ENCODE data around the gene GAL. TPM values are rescaled to one million over a fixed set of nuclear protein-coding genes. Genes with fewer than 3 reads are reported as not detected.

Gene GAL
- polyA plus RNA-seq, 2 donors, result 0.12 to 0.46 TPM

DNA sequence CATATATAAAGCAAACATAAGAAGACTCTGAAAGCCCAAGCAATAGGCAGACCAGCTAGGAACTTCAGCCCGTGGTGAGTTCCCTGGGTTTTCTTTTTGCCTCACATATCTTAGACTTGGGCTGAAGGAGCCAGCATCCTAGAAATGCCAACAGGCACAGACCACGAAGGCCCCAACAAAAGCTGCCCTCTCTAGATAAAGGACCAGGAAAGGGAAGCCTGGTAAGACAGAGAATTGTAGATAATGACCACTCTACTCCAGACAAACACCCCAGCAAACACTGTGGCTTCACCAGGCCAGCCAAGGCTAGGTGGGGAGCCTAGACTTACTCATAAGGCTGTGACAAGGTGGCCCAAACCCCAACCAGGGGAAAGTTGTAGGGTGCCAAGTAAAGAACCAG lies 11.2 kb downstream of the GAL start:
- 45 to 65% methylated on average over 2 of the region's 2 CpGs for WGBS, 2 donors
- H3K27ac ChIP-seq (ENCODE audit: low read depth in 2 of 2, low read length in 1 of 2), result no peak overlapping the region
- no peaks in the 10 kb centered on the region for H3K4me1 ChIP-seq (ENCODE audit: control insufficient read depth in 2 of 2, insufficient read depth in 2 of 2, low read length in 1 of 2)
- H3K36me3 ChIP-seq (ENCODE audit: control insufficient read depth in 2 of 2, insufficient read depth in 2 of 2, low read length in 1 of 2), result no peaks in the 10 kb centered on the region
- H3K4me3 ChIP-seq (ENCODE audit: low read depth in 1 of 2, low read length in 2 of 2), result no peak overlapping the region
- H3K9me3 ChIP-seq (ENCODE audit: control insufficient read depth in 2 of 2, insufficient read depth in 1 of 2, low read depth in 1 of 2, low read length in 1 of 2), result peaks cover 0 to 3% of the 10 kb centered on the region in 2 donors
- peaks cover 0 to 5% of the 10 kb centered on the region in 2 donors for H3K27me3 ChIP-seq (ENCODE audit: control insufficient read depth in 1 of 2, insufficient read depth in 2 of 2, low read length in 2 of 2)

DNA sequence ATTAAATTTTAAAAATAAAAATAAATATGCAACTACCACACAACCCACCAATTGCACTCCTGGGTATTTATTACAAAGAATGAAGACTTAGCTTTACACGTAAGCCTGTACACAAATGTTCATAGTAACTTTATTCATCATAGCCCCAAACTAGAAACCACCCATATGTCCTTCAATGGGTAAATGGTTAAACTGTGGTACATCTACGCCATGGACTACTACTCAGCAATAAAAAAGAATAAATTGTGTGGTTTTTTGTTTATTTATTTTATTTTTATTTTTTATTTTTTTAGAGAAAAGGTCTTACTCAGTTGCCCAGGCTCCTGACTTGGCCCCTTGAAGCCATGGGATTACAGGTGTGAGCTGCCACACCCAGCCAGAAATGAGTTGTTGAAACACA lies 14.6 kb downstream of the GAL start:
- 90 to 93% methylated on average over 2 of the region's 2 CpGs for WGBS, 2 donors

DNA sequence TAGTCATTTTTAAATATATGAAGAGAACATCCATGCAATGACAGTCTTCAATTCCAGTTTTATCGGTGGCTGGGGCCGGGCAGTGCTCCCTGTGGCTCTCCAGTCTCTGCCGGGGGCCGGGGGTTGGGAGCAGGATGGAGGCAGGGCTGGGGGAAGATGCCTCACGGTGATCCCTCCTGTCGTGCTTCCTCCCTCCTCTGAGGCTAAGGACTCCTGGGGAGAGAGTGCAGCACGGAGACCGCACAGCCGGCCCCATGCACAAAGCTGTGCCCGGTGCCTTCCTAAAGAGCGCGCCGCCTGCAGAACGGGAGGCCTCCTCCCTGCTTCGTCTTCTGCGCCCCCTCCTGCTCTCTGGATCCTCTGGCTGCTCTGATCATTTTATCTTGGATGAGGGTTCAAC lies 20.5 kb downstream of the GAL start:
- no peaks in the 10 kb centered on the region for H3K4me1 ChIP-seq (ENCODE audit: control insufficient read depth in 2 of 2, insufficient read depth in 2 of 2, low read length in 1 of 2)
- H3K36me3 ChIP-seq (ENCODE audit: control insufficient read depth in 2 of 2, insufficient read depth in 2 of 2, low read length in 1 of 2), result no peaks in the 10 kb centered on the region
- no peak overlapping the region for H3K4me3 ChIP-seq (ENCODE audit: low read depth in 1 of 2, low read length in 2 of 2)
- 40 to 45% methylated on average over 16 of the region's 16 CpGs for WGBS, 2 donors
- H3K27ac ChIP-seq (ENCODE audit: low read depth in 2 of 2, low read length in 1 of 2), result no peak overlapping the region
- no peaks in the 10 kb centered on the region for H3K9me3 ChIP-seq (ENCODE audit: control insufficient read depth in 2 of 2, insufficient read depth in 1 of 2, low read depth in 1 of 2, low read length in 1 of 2)
- H3K27me3 ChIP-seq (ENCODE audit: control insufficient read depth in 1 of 2, insufficient read depth in 2 of 2, low read length in 2 of 2), result peaks cover 0 to 2% of the 10 kb centered on the region in 2 donors

More for the DNA sequence above, 14.6 kb downstream of the GAL start:
- Histone ChIP-seq H3K4me3 (ENCODE audit: low read depth in 1 of 2, low read length in 2 of 2) (no peak overlapping the region), H3K4me1 (ENCODE audit: control insufficient read depth in 2 of 2, insufficient read depth in 2 of 2, low read length in 1 of 2) (no peaks in the 10 kb centered on the region), H3K36me3 (ENCODE audit: control insufficient read depth in 2 of 2, insufficient read depth in 2 of 2, low read length in 1 of 2) (no peaks in the 10 kb centered on the region), H3K27ac (ENCODE audit: low read depth in 2 of 2, low read length in 1 of 2) (no peak overlapping the region), H3K9me3 (ENCODE audit: control insufficient read depth in 2 of 2, insufficient read depth in 1 of 2, low read depth in 1 of 2, low read length in 1 of 2) (peaks cover 0 to 3% of the 10 kb centered on the region in 2 donors), H3K27me3 (ENCODE audit: control insufficient read depth in 1 of 2, insufficient read depth in 2 of 2, low read length in 2 of 2) (peaks cover 0 to 5% of the 10 kb centered on the region in 2 donors)

DNA sequence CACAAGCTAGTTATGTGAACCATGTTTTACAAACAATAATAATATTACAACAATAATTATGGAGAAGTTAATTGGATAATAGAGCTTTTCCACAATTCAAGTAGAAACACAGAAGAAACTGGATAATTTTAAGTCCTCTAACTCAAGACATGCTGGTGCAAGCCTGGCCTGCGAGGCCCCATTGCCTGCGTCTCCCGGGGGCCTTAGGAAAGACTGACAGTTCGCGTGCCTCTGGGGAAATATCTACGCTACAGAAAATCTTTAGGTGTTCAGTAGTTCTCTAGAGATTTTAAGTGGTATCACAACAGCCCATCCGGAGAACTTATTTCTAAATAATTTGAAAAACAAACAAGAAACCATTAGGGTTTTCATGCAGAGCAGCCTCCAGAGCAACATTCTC lies 23.2 kb downstream of the GAL start:
- Histone ChIP-seq H3K9me3 (ENCODE audit: control insufficient read depth in 2 of 2, insufficient read depth in 1 of 2, low read depth in 1 of 2, low read length in 1 of 2) (no peaks in the 10 kb centered on the region), H3K4me1 (ENCODE audit: control insufficient read depth in 2 of 2, insufficient read depth in 2 of 2, low read length in 1 of 2) (no peaks in the 10 kb centered on the region), H3K4me3 (ENCODE audit: low read depth in 1 of 2, low read length in 2 of 2) (no peak overlapping the region), H3K27me3 (ENCODE audit: control insufficient read depth in 1 of 2, insufficient read depth in 2 of 2, low read length in 2 of 2) (peaks cover 0 to 2% of the 10 kb centered on the region in 2 donors), H3K27ac (ENCODE audit: low read depth in 2 of 2, low read length in 1 of 2) (no peak overlapping the region), H3K36me3 (ENCODE audit: control insufficient read depth in 2 of 2, insufficient read depth in 2 of 2, low read length in 1 of 2) (no peaks in the 10 kb centered on the region)
- WGBS, 2 donors, result 75 to 80% methylated on average over 7 of the region's 7 CpGs

DNA sequence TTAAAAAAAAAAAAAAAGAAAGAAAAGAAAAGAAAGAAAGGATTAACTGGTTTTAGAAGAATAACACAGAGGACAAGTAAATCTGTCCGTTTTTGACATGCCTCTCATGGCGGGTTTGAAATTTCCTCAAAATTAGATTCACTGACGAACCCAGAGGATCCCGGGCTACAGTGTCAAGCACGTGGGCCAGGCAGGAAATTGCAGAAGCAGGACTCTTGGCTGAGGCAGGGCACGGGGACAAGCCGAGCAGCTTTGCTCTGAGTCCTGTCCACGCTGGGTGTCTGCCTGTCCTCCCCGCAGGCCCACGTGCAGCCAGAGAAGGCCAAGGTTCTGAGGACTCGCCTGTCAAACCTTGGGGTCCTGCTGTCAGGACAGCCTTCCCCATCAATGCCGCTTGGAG lies 24.7 kb downstream of the GAL start:
- no peaks in the 10 kb centered on the region for H3K36me3 ChIP-seq (ENCODE audit: control insufficient read depth in 2 of 2, insufficient read depth in 2 of 2, low read length in 1 of 2)
- H3K4me1 ChIP-seq (ENCODE audit: control insufficient read depth in 2 of 2, insufficient read depth in 2 of 2, low read length in 1 of 2), result peaks cover 0 to under 1% of the 10 kb centered on the region in 2 donors
- no peak overlapping the region for H3K4me3 ChIP-seq (ENCODE audit: low read depth in 1 of 2, low read length in 2 of 2)
- no peak overlapping the region for H3K27ac ChIP-seq (ENCODE audit: low read depth in 2 of 2, low read length in 1 of 2)
- WGBS, 2 donors, result 89 to 90% methylated on average over 12 of the region's 12 CpGs
- H3K9me3 ChIP-seq (ENCODE audit: control insufficient read depth in 2 of 2, insufficient read depth in 1 of 2, low read depth in 1 of 2, low read length in 1 of 2), result no peaks in the 10 kb centered on the region
- H3K27me3 ChIP-seq (ENCODE audit: control insufficient read depth in 1 of 2, insufficient read depth in 2 of 2, low read length in 2 of 2), result peaks cover 0 to 2% of the 10 kb centered on the region in 2 donors

DNA sequence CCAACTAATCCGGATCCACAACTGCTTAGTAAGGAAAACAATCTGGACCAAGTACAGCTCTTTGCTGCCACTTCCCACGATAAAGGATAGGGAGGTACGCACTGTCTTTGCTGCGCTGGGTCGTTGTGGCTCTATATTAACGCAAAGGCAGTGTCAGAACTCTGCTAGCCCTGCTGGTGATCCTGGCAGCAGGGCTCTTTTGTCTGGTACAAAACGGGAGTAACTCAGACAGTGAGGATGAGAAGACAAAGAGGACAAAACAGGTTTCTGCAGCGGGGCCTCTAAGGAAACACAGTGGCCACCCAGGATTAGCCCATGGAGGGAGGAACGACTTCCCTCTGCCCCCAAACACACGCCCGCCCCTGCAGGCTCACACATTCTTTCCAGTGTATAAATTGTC lies 26.1 kb downstream of the GAL start:
- Histone ChIP-seq H3K9me3 (ENCODE audit: control insufficient read depth in 2 of 2, insufficient read depth in 1 of 2, low read depth in 1 of 2, low read length in 1 of 2) (no peaks in the 10 kb centered on the region), H3K27me3 (ENCODE audit: control insufficient read depth in 1 of 2, insufficient read depth in 2 of 2, low read length in 2 of 2) (no peaks in the 10 kb centered on the region), H3K4me1 (ENCODE audit: control insufficient read depth in 2 of 2, insufficient read depth in 2 of 2, low read length in 1 of 2) (peaks cover 0 to 3% of the 10 kb centered on the region in 2 donors), H3K36me3 (ENCODE audit: control insufficient read depth in 2 of 2, insufficient read depth in 2 of 2, low read length in 1 of 2) (no peaks in the 10 kb centered on the region), H3K4me3 (ENCODE audit: low read depth in 1 of 2, low read length in 2 of 2) (no peak overlapping the region), H3K27ac (ENCODE audit: low read depth in 2 of 2, low read length in 1 of 2) (no peak overlapping the region)
- 80 to 85% methylated on average over 11 of the region's 11 CpGs for WGBS, 2 donors

DNA sequence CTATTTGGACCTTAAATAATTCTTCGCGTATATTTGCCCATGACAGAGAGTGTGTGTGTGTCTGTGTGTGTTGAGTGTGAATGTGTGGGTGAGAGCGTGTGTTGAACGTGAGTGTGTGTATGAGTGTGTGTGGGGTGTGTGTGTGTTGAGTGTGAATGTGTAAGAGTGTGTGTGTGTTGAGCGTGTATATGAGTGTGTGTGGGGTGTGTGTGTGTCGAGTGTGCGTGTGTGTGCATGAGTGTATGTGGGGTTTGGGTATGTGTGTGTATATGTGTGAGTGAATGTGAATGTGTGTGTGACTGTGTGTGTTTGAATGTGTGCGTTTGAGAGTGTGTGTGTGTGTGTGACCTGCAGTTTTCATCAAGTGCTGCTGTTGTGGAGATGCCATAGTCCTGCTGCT lies 26.8 kb downstream of the GAL start:
- Histone ChIP-seq H3K27ac (ENCODE audit: low read depth in 2 of 2, low read length in 1 of 2) (no peak overlapping the region), H3K27me3 (ENCODE audit: control insufficient read depth in 1 of 2, insufficient read depth in 2 of 2, low read length in 2 of 2) (no peaks in the 10 kb centered on the region), H3K36me3 (ENCODE audit: control insufficient read depth in 2 of 2, insufficient read depth in 2 of 2, low read length in 1 of 2) (no peaks in the 10 kb centered on the region), H3K9me3 (ENCODE audit: control insufficient read depth in 2 of 2, insufficient read depth in 1 of 2, low read depth in 1 of 2, low read length in 1 of 2) (no peaks in the 10 kb centered on the region), H3K4me1 (ENCODE audit: control insufficient read depth in 2 of 2, insufficient read depth in 2 of 2, low read length in 1 of 2) (peaks cover 0 to 3% of the 10 kb centered on the region in 2 donors), H3K4me3 (ENCODE audit: low read depth in 1 of 2, low read length in 2 of 2) (no peak overlapping the region)
- 95% methylated on average over 8 of the region's 8 CpGs for WGBS, 2 donors

DNA sequence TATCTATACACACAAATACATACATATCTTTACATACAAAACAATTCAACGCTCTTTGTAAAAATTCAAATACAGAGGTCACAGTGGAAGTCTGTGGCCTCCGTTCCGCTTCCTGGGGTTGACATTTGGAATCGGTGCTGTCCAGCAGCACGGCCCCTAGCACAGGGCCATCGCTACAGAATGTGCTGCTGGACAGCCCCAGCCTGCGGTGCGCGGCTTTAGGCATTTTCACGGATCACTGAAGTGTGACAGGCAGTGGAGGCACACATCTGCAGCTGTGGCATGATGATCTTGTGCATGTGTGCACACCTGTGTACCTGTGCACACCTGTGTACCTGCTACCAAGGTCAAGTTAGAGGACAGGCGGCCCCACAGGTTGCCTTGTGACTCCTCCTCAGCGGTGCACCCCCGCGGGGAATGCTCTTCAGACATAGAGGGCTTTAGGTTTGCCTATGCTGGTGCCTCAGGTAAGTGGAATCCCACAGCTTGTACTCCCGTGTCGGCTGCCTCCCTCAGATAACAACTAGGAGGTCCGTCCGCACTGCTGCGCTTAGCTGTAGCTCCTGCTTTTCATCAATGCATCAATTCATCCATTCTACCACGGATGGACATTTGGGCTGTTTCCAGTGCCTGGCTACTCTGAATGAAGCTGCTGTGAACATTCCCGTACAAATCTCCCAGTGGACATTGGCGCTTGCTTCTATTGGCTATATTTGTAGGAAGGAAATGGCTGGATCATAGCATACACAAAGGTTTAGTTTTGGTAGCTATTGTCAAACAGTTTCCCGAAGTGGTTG lies 29.9 kb downstream of the GAL start:
- Histone ChIP-seq H3K27ac (ENCODE audit: low read depth in 2 of 2, low read length in 1 of 2) (no peak overlapping the region), H3K4me3 (ENCODE audit: low read depth in 1 of 2, low read length in 2 of 2) (no peak overlapping the region), H3K9me3 (ENCODE audit: control insufficient read depth in 2 of 2, insufficient read depth in 1 of 2, low read depth in 1 of 2, low read length in 1 of 2) (peaks cover 0 to 2% of the 10 kb centered on the region in 2 donors), H3K36me3 (ENCODE audit: control insufficient read depth in 2 of 2, insufficient read depth in 2 of 2, low read length in 1 of 2) (no peaks in the 10 kb centered on the region), H3K27me3 (ENCODE audit: control insufficient read depth in 1 of 2, insufficient read depth in 2 of 2, low read length in 2 of 2) (no peaks in the 10 kb centered on the region), H3K4me1 (ENCODE audit: control insufficient read depth in 2 of 2, insufficient read depth in 2 of 2, low read length in 1 of 2) (peaks cover 0 to 3% of the 10 kb centered on the region in 2 donors)
- 83% methylated on average over 23 of the region's 23 CpGs for WGBS, 2 donors

DNA sequence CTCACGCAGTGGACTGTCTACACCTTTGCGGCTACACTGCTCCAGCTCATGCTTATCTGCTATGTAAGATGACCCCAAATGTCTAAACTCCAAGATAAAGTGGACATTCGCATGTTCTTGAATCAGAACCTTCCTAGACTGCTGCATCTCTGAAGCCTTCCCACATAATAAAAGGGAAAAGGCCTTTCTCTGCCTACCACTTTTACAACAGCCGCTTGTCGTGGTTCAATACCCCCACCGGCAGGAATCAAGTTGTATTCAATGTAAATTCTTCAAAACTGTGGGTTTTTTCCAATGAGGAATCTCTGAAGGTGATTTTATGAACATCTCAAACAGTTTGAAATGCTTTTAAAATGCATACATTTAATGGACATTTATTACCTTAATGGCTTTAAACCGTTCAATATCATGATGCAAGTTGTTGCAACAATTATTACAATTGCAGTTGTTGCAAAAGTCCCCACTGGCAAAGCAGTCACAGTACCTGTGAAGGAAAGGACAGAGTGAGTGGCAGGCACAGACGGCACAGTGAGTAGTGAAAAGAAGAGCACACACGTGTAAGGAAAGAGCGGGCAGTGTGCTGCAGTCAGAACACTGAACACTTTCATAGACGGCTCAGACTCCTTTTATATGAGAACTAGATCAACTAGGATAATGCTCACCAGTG lies 31.2 kb downstream of the GAL start:
- 90 to 93% methylated on average over 11 of the region's 11 CpGs for WGBS, 2 donors
- H3K27ac ChIP-seq (ENCODE audit: low read depth in 2 of 2, low read length in 1 of 2), result no peak overlapping the region
- peaks cover 0 to 2% of the 10 kb centered on the region in 2 donors for H3K9me3 ChIP-seq (ENCODE audit: control insufficient read depth in 2 of 2, insufficient read depth in 1 of 2, low read depth in 1 of 2, low read length in 1 of 2)
- peaks cover 0 to 3% of the 10 kb centered on the region in 2 donors for H3K4me1 ChIP-seq (ENCODE audit: control insufficient read depth in 2 of 2, insufficient read depth in 2 of 2, low read length in 1 of 2)
- H3K4me3 ChIP-seq (ENCODE audit: low read depth in 1 of 2, low read length in 2 of 2), result no peak overlapping the region
- H3K36me3 ChIP-seq (ENCODE audit: control insufficient read depth in 2 of 2, insufficient read depth in 2 of 2, low read length in 1 of 2), result no peaks in the 10 kb centered on the region
- peaks cover 0 to 3% of the 10 kb centered on the region in 2 donors for H3K27me3 ChIP-seq (ENCODE audit: control insufficient read depth in 1 of 2, insufficient read depth in 2 of 2, low read length in 2 of 2)

Data from esophagus (tissue), 2 donors.